ENCODE measurements around the gene PPP2R5E.
"Not testable (repeated sequence)": the region's sequence is repeated elsewhere in the genome, so short reads cannot be mapped to it uniquely, and the experiment has no call there.

The PPP2R5E gene

DNA sequence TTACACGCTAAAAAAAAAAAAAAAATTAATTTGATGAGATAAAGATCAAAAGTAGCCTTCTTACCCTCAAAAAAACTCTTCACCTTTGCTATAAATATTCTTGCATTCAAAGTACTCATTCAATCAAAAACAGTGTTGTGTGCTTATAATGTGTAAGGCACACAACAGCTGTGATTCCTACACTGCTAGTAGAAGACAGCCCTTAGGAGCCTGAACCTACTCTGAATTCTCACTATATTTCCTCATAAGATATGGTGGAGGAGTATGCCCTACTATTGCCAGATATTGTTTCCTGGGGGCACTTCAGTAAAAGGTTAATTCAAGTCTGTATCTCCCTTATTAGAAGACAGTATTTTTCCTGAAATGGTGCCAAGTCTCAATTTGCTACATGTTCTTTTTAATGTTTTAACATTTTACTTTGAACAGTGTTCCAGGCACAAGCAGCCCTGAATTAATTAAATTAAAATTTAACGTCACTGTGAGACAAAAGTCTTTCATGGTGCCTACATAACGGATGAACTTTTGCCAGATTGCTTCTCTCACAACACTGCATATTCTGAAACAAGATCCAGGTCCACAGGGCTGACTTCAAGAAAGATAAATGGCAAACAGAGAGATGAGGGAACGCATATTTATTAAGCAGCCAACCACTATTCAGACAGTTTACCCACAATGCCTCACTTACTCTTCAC lies 19.3 kb downstream of the PPP2R5E start:
- Histone ChIP-seq H3K27me3 (replicated peaks; ENCODE audit: control insufficient read depth, insufficient read depth, low read length, poor library complexity, severe bottlenecking) (no peaks in the 10 kb centered on the region), H3K9me3 (ENCODE audit: control insufficient read depth, low read length) (no peaks in the 10 kb centered on the region), H3K36me3 (ENCODE audit: control insufficient read depth, insufficient read depth, low read length) (no peaks in the 10 kb centered on the region), H3K4me3 (ENCODE audit: insufficient read depth, low read depth, low read length, poor library complexity, severe bottlenecking) (no peak overlapping the region), H3K4me1 (ENCODE audit: control insufficient read depth, insufficient read depth, low read length, poor library complexity, severe bottlenecking) (no peaks in the 10 kb centered on the region), H3K27ac (ENCODE audit: insufficient read depth, low read length, poor library complexity, severe bottlenecking) (no peak overlapping the region)
- no peak for DNase-seq

DNA sequence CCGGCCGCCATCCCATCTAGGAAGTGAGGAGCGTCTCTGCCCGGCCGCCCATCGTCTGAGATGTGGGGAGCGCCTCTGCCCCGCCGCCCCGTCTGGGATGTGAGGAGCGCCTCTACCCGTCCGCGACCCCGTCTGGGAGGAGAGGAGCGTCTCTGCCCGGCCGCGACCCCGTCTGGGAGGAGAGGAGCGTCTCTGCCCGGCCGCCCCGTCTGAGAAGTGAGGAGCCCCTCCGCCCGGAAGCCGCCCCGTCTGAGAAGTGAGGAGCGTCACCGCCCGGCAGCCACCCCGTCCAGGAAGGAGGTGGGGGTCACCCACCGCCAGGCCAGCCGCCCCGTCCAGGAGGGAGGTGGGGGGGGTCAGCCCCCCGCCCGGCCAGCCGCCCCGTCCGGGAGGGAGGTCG lies 20.7 kb downstream of the PPP2R5E start:
- not testable (repeated sequence) for H3K36me3 ChIP-seq (ENCODE audit: control insufficient read depth, insufficient read depth, low read length); H3K27me3 ChIP-seq (replicated peaks; ENCODE audit: control insufficient read depth, insufficient read depth, low read length, poor library complexity, severe bottlenecking); H3K9me3 ChIP-seq (ENCODE audit: control insufficient read depth, low read length); H3K4me1 ChIP-seq (ENCODE audit: control insufficient read depth, insufficient read depth, low read length, poor library complexity, severe bottlenecking); H3K27ac ChIP-seq (ENCODE audit: insufficient read depth, low read length, poor library complexity, severe bottlenecking); DNase-seq; H3K4me3 ChIP-seq (ENCODE audit: insufficient read depth, low read depth, low read length, poor library complexity, severe bottlenecking)

DNA sequence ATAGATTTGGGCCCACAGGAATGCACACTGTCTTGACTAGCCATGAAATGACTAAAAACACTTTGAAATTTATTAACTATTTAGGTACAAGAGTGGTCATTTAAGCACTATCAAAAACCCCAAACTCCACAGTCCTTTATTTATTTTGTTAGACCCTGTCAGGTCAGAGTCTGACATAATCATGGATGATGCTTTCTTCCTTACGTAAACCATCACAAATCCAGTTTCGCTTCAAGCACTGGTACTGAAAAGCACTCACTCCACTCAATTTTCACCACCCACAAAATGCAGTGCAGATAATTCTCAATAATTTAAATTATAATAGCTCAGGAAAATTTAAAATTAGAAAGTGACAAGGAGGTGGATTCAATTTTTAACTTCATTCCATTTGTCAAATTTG lies 25.8 kb downstream of the PPP2R5E start:
- Histone ChIP-seq H3K36me3 (ENCODE audit: control insufficient read depth, insufficient read depth, low read length) (no peaks in the 10 kb centered on the region), H3K27ac (ENCODE audit: insufficient read depth, low read length, poor library complexity, severe bottlenecking) (no peak overlapping the region), H3K9me3 (ENCODE audit: control insufficient read depth, low read length) (no peaks in the 10 kb centered on the region), H3K4me1 (ENCODE audit: control insufficient read depth, insufficient read depth, low read length, poor library complexity, severe bottlenecking) (no peaks in the 10 kb centered on the region), H3K27me3 (replicated peaks; ENCODE audit: control insufficient read depth, insufficient read depth, low read length, poor library complexity, severe bottlenecking) (no peaks in the 10 kb centered on the region), H3K4me3 (ENCODE audit: insufficient read depth, low read depth, low read length, poor library complexity, severe bottlenecking) (no peak overlapping the region)
- no peak for DNase-seq

DNA sequence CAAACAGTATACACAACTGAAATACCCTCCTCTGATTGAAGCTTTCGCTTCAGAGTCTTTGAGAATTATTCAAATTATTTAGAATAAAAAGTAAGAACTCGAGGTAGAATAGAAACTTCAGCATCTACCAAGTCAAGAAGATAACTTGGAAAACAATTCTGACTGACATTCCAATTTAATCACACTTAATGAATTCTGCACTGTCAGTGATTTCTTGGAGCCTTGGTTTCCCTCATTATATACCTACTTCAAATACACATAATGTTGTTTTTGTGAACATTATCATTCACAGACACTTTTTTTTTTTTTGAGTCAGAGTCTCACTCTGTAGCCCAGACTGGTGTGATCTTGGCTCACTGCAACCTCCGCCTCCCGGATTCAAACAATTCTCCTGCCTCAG lies 27.9 kb downstream of the PPP2R5E start:
- DNase-seq, result no peak
- peaks cover 6% of the 10 kb centered on the region for H3K4me1 ChIP-seq (ENCODE audit: control insufficient read depth, insufficient read depth, low read length, poor library complexity, severe bottlenecking)
- H3K4me3 ChIP-seq (ENCODE audit: insufficient read depth, low read depth, low read length, poor library complexity, severe bottlenecking), result no peak overlapping the region
- no peaks in the 10 kb centered on the region for H3K9me3 ChIP-seq (ENCODE audit: control insufficient read depth, low read length)
- no peak overlapping the region for H3K27ac ChIP-seq (ENCODE audit: insufficient read depth, low read length, poor library complexity, severe bottlenecking)
- no peaks in the 10 kb centered on the region for H3K36me3 ChIP-seq (ENCODE audit: control insufficient read depth, insufficient read depth, low read length)
- no peaks in the 10 kb centered on the region for H3K27me3 ChIP-seq (replicated peaks; ENCODE audit: control insufficient read depth, insufficient read depth, low read length, poor library complexity, severe bottlenecking)

DNA sequence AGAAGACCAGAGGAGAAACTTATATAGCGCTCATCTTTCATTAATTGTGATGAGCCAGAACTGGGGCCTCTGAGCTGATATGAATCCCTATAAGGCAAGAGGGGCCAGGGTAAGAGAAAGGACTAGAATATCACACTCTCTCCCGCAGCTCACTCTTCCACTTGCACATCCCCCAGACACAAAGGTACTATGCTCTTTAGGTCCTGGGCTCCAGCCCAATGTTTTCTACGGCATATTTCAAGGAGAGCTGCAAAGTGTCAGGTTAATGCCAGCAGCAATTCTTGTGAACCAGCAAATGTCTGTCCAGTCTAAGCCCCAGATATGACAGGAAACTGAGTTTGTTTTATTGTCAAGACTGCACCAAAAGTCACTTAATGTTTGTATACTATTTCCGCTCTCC lies 29.4 kb downstream of the PPP2R5E start:
- no peaks in the 10 kb centered on the region for H3K27me3 ChIP-seq (replicated peaks; ENCODE audit: control insufficient read depth, insufficient read depth, low read length, poor library complexity, severe bottlenecking)
- no peak for DNase-seq
- H3K9me3 ChIP-seq (ENCODE audit: control insufficient read depth, low read length), result no peaks in the 10 kb centered on the region
- peaks cover 7% of the 10 kb centered on the region for H3K4me1 ChIP-seq (ENCODE audit: control insufficient read depth, insufficient read depth, low read length, poor library complexity, severe bottlenecking)
- no peak overlapping the region for H3K27ac ChIP-seq (ENCODE audit: insufficient read depth, low read length, poor library complexity, severe bottlenecking)
- no peak overlapping the region for H3K4me3 ChIP-seq (ENCODE audit: insufficient read depth, low read depth, low read length, poor library complexity, severe bottlenecking)
- H3K36me3 ChIP-seq (ENCODE audit: control insufficient read depth, insufficient read depth, low read length), result no peaks in the 10 kb centered on the region

DNA sequence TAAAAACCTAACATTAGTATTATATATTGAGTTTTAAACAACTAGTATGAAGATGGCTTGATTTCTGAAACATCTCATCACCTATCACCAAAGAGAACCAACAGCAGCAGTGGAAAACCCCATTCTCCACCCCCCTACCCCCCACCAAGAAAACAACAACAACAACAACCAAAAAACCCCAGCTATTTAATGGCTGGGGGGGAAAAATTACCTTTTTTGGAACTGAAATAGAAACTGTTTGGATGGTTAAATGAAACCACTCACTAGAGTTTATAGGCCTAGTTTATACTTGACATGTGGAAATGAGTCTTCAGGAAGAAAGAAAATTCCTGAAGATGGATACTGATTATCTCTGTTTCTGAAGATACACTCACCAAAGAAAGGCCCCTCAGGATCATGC lies 30.3 kb downstream of the PPP2R5E start:
- no peak for DNase-seq
- Histone ChIP-seq H3K27ac (ENCODE audit: insufficient read depth, low read length, poor library complexity, severe bottlenecking) (no peak overlapping the region), H3K9me3 (ENCODE audit: control insufficient read depth, low read length) (no peaks in the 10 kb centered on the region), H3K27me3 (replicated peaks; ENCODE audit: control insufficient read depth, insufficient read depth, low read length, poor library complexity, severe bottlenecking) (no peaks in the 10 kb centered on the region), H3K4me3 (ENCODE audit: insufficient read depth, low read depth, low read length, poor library complexity, severe bottlenecking) (no peak overlapping the region), H3K36me3 (ENCODE audit: control insufficient read depth, insufficient read depth, low read length) (no peaks in the 10 kb centered on the region), H3K4me1 (ENCODE audit: control insufficient read depth, insufficient read depth, low read length, poor library complexity, severe bottlenecking) (peaks cover 12% of the 10 kb centered on the region)

DNA sequence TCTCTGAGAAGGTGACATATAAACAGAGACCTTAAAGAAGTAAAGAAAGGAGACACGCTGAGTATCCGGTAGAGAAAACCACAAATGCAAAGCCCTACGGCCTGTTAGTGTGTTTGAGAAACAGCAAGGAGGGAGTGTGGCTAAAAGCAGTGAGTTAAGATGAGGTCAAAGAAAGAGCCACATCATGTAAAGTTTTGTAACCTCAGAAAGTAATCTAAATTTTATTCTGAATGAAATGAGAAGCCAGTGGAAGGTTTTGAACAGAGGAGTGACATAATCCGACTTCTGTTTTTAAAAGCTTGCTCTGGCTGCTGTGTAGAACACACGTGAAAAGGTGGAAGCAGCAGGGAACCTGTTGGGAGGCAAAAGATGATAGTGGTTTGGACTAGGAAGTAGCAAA lies 32.6 kb downstream of the PPP2R5E start:
- H3K27ac ChIP-seq (ENCODE audit: insufficient read depth, low read length, poor library complexity, severe bottlenecking), result no peak overlapping the region
- no peaks in the 10 kb centered on the region for H3K9me3 ChIP-seq (ENCODE audit: control insufficient read depth, low read length)
- H3K27me3 ChIP-seq (replicated peaks; ENCODE audit: control insufficient read depth, insufficient read depth, low read length, poor library complexity, severe bottlenecking), result no peaks in the 10 kb centered on the region
- H3K36me3 ChIP-seq (ENCODE audit: control insufficient read depth, insufficient read depth, low read length), result no peaks in the 10 kb centered on the region
- no peak for DNase-seq
- peaks cover 12% of the 10 kb centered on the region for H3K4me1 ChIP-seq (ENCODE audit: control insufficient read depth, insufficient read depth, low read length, poor library complexity, severe bottlenecking)
- H3K4me3 ChIP-seq (ENCODE audit: insufficient read depth, low read depth, low read length, poor library complexity, severe bottlenecking), result no peak overlapping the region

DNA sequence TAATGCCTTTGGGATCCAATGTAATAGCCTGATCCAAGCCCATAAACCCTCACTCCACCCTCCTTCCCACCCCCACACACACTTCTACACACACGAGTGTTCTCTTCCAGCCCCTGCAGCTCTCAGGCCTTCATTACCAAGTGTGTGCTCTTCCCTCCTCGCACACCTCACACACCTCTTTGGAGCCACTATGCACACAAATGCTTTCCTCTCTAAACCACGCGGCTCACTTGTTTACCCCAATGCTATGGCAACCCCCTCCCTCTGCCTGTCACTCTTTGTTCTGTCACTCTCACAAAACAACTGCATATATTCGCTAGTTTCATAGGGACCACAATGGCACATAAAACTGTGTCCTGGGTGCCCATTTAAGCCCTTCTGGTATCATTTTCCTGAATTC lies 35.1 kb downstream of the PPP2R5E start:
- no peak overlapping the region for H3K27ac ChIP-seq (ENCODE audit: insufficient read depth, low read length, poor library complexity, severe bottlenecking)
- no peak overlapping the region for H3K4me3 ChIP-seq (ENCODE audit: insufficient read depth, low read depth, low read length, poor library complexity, severe bottlenecking)
- H3K27me3 ChIP-seq (replicated peaks; ENCODE audit: control insufficient read depth, insufficient read depth, low read length, poor library complexity, severe bottlenecking), result no peaks in the 10 kb centered on the region
- H3K36me3 ChIP-seq (ENCODE audit: control insufficient read depth, insufficient read depth, low read length), result no peaks in the 10 kb centered on the region
- H3K9me3 ChIP-seq (ENCODE audit: control insufficient read depth, low read length), result no peaks in the 10 kb centered on the region
- DNase-seq, result no peak
- peaks cover 12% of the 10 kb centered on the region for H3K4me1 ChIP-seq (ENCODE audit: control insufficient read depth, insufficient read depth, low read length, poor library complexity, severe bottlenecking)

DNA sequence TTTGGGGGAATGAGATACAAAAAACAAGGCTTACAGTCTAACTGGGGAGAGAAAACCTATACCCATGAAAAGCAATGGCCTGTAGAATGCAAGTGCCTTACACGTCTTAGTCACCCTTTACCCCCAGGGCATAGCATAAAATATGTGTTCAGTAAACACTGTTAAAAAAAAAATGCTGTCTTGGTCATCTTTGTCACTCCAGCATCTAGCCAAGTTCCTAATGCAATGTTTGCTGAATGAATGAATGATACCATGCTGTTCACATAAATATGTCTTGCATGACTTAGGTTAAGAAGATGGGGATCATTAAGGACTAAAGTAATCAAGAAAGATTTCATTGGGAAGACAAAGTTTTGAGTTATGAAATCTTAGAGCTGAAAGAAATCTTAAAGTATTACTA lies 38.5 kb downstream of the PPP2R5E start:
- DNase-seq, result no peak
- peaks cover 6% of the 10 kb centered on the region for H3K4me1 ChIP-seq (ENCODE audit: control insufficient read depth, insufficient read depth, low read length, poor library complexity, severe bottlenecking)
- H3K36me3 ChIP-seq (ENCODE audit: control insufficient read depth, insufficient read depth, low read length), result no peaks in the 10 kb centered on the region
- H3K27me3 ChIP-seq (replicated peaks; ENCODE audit: control insufficient read depth, insufficient read depth, low read length, poor library complexity, severe bottlenecking), result no peaks in the 10 kb centered on the region
- no peak overlapping the region for H3K4me3 ChIP-seq (ENCODE audit: insufficient read depth, low read depth, low read length, poor library complexity, severe bottlenecking)
- H3K27ac ChIP-seq (ENCODE audit: insufficient read depth, low read length, poor library complexity, severe bottlenecking), result no peak overlapping the region
- no peaks in the 10 kb centered on the region for H3K9me3 ChIP-seq (ENCODE audit: control insufficient read depth, low read length)

DNA sequence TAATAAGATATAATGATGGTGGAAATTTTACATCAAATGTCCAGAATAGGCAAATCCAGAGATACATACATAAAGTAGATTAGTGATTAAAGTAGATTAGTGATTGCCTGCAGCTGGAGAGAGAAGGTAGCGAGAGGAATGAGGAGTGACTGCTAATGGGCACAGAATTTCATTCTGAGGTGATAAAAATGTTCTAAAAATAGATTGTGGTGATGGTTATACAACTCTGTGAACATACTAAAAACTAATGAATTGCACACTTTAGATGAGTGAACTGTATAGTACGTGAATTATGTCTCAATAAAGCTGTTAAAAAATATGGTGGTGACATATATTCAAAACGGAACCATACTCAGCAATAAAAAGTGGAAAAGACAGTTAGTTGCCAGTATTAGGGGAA lies 41.7 kb downstream of the PPP2R5E start:
- Histone ChIP-seq H3K9me3 (ENCODE audit: control insufficient read depth, low read length) (no peaks in the 10 kb centered on the region), H3K27ac (ENCODE audit: insufficient read depth, low read length, poor library complexity, severe bottlenecking) (no peak overlapping the region), H3K27me3 (replicated peaks; ENCODE audit: control insufficient read depth, insufficient read depth, low read length, poor library complexity, severe bottlenecking) (no peaks in the 10 kb centered on the region), H3K4me3 (ENCODE audit: insufficient read depth, low read depth, low read length, poor library complexity, severe bottlenecking) (no peak overlapping the region), H3K36me3 (ENCODE audit: control insufficient read depth, insufficient read depth, low read length) (no peaks in the 10 kb centered on the region), H3K4me1 (ENCODE audit: control insufficient read depth, insufficient read depth, low read length, poor library complexity, severe bottlenecking) (no peaks in the 10 kb centered on the region)
- no peak for DNase-seq

Data from effector memory CD4-positive, alpha-beta T cell (primary cell).